ENCODE measurements around the gene TSKS.

The TSKS gene

GRCh38 chr19:49801401-49801888 is 38.3 kb upstream of the TSKS start:
- Histone ChIP-seq H3K4ac (ENCODE audit: low read length) (peak overlapping the region; percentile 84), H3K36me3 (replicated peaks in 1 of 2; ENCODE audit: control insufficient read depth in 2 of 2, insufficient read depth in 2 of 2, low read length in 2 of 2) (peaks cover 46 to 87% of the 10 kb centered on the region in 2 donors), H2AFZ (ENCODE audit: low read length) (no peak overlapping the region), H3K14ac (ENCODE audit: low read length) (peak overlapping the region; percentile 71), H3K27me3 (ENCODE audit: control insufficient read depth in 3 of 3, insufficient read depth in 3 of 3, low read depth in 1 of 3, low read length in 3 of 3) (no peaks in the 10 kb centered on the region), H2AK5ac (ENCODE audit: low read depth, low read length) (no peak overlapping the region), H2BK12ac (ENCODE audit: low read length) (no peak overlapping the region), H3K4me3 (ENCODE audit: low read length in 2 of 2) (no peak overlapping the region), H4K8ac (ENCODE audit: low read depth, low read length) (no peak overlapping the region), H2BK120ac (ENCODE audit: low read depth, low read length) (peak overlapping the region; percentile 87), H3K4me1 (ENCODE audit: control insufficient read depth in 2 of 2, insufficient read depth in 1 of 2, low read depth in 1 of 2, low read length in 2 of 2) (peaks cover 0 to 5% of the 10 kb centered on the region in 2 donors), H3K27ac (replicated peaks; ENCODE audit: low read length) (no peak overlapping the region), H4K91ac (ENCODE audit: low read depth, low read length, poor library complexity) (no peak overlapping the region), H3K18ac (ENCODE audit: low read length) (peak overlapping the region; percentile 98), H3K9me3 (replicated peaks in 1 of 2; ENCODE audit: control insufficient read depth in 2 of 2, insufficient read depth in 1 of 2, low read depth in 1 of 2, low read length in 2 of 2) (no peaks in the 10 kb centered on the region), H3K9ac (ENCODE audit: low read depth, low read length, poor library complexity) (peak overlapping the region; percentile 86), H3K23ac (ENCODE audit: low read depth, low read length, poor library complexity) (peak overlapping the region; percentile 55), H3K4me2 (ENCODE audit: insufficient read depth, low read length, poor library complexity, severe bottlenecking) (peak overlapping the region; percentile 66), H2BK5ac (ENCODE audit: low read length) (no peak overlapping the region), H2BK15ac (ENCODE audit: low read length) (peak overlapping the region; percentile 85), H3K79me1 (ENCODE audit: low read depth, low read length) (peaks cover 7% of the 10 kb centered on the region)
- no CpG with 5 or more reads among the region's 32 CpGs for WGBS, 2 donors (ENCODE audit: extremely low coverage in 2 of 2, insufficient read length in 2 of 2, insufficient replicate concordance in 1 of 2)
- DNase-seq (ENCODE audit: low spot score): no peak

GRCh38 chr19:49800771-49801170 is 37.7 kb upstream of the TSKS start:
- H3K4ac ChIP-seq (ENCODE audit: low read length): no peak overlapping the region
- no peaks in the 10 kb centered on the region for H3K9me3 ChIP-seq (replicated peaks in 1 of 2; ENCODE audit: control insufficient read depth in 2 of 2, insufficient read depth in 1 of 2, low read depth in 1 of 2, low read length in 2 of 2)
- H3K18ac ChIP-seq (ENCODE audit: low read length): no peak overlapping the region
- no peak overlapping the region for H2BK5ac ChIP-seq (ENCODE audit: low read length)
- peaks cover 49 to 87% of the 10 kb centered on the region in 2 donors for H3K36me3 ChIP-seq (replicated peaks in 1 of 2; ENCODE audit: control insufficient read depth in 2 of 2, insufficient read depth in 2 of 2, low read length in 2 of 2)
- H3K27me3 ChIP-seq (ENCODE audit: control insufficient read depth in 3 of 3, insufficient read depth in 3 of 3, low read depth in 1 of 3, low read length in 3 of 3): no peaks in the 10 kb centered on the region
- WGBS, 2 donors (ENCODE audit: extremely low coverage in 2 of 2, insufficient read length in 2 of 2, insufficient replicate concordance in 1 of 2): no CpG with 5 or more reads among the region's 10 CpGs
- H3K23ac ChIP-seq (ENCODE audit: low read depth, low read length, poor library complexity): no peak overlapping the region
- H3K27ac ChIP-seq (replicated peaks; ENCODE audit: low read length): no peak overlapping the region
- H2AFZ ChIP-seq (ENCODE audit: low read length): no peak overlapping the region
- no peak overlapping the region for H4K91ac ChIP-seq (ENCODE audit: low read depth, low read length, poor library complexity)
- no peak overlapping the region for H3K4me3 ChIP-seq (ENCODE audit: low read length in 2 of 2)
- no peak overlapping the region for H2AK5ac ChIP-seq (ENCODE audit: low read depth, low read length)
- peak overlapping the region; percentile 17 for H3K14ac ChIP-seq (ENCODE audit: low read length)
- no peak overlapping the region for H2BK15ac ChIP-seq (ENCODE audit: low read length)
- no peak overlapping the region for H2BK120ac ChIP-seq (ENCODE audit: low read depth, low read length)
- H3K4me2 ChIP-seq (ENCODE audit: insufficient read depth, low read length, poor library complexity, severe bottlenecking): no peak overlapping the region
- H2BK12ac ChIP-seq (ENCODE audit: low read length): no peak overlapping the region
- peaks cover 11% of the 10 kb centered on the region for H3K79me1 ChIP-seq (ENCODE audit: low read depth, low read length)
- H3K4me1 ChIP-seq (ENCODE audit: control insufficient read depth in 2 of 2, insufficient read depth in 1 of 2, low read depth in 1 of 2, low read length in 2 of 2): peaks cover 0 to 5% of the 10 kb centered on the region in 2 donors
- H4K8ac ChIP-seq (ENCODE audit: low read depth, low read length): no peak overlapping the region
- H3K9ac ChIP-seq (ENCODE audit: low read depth, low read length, poor library complexity): no peak overlapping the region
- no peak for DNase-seq (ENCODE audit: low spot score)

DNA sequence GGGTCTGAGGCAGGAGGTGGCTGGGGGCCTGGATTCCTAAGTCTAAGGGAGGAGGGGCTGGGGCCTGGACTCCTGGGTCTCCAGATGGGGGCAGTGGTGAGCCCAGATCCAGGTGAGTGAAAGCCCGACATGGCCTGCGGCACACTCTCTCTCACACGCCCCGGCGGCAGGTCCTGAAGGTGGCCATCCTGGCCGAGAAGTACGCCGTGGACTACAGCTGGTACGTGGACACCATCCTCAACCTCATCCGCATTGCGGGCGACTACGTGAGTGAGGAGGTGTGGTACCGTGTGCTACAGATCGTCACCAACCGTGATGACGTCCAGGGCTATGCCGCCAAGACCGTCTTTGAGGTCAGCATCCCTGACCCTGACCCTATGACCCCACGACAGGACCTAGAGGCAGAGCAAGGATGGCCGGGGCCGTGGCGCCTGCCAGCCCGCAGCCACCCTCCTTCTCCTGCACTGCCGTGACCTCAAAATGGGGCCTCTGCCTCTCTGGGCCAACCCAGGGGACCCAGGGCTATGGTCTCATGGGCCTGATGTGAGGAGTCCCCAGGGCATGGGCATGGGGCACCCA is 36.8 kb upstream of the TSKS start:
- no peak overlapping the region for H3K18ac ChIP-seq (ENCODE audit: low read length)
- no peak overlapping the region for H2BK5ac ChIP-seq (ENCODE audit: low read length)
- no peak overlapping the region for H3K4ac ChIP-seq (ENCODE audit: low read length)
- H2AFZ ChIP-seq (ENCODE audit: low read length): no peak overlapping the region
- H3K27ac ChIP-seq (replicated peaks; ENCODE audit: low read length): no peak overlapping the region
- peaks cover 57 to 88% of the 10 kb centered on the region in 2 donors for H3K36me3 ChIP-seq (replicated peaks in 1 of 2; ENCODE audit: control insufficient read depth in 2 of 2, insufficient read depth in 2 of 2, low read length in 2 of 2)
- DNase-seq (ENCODE audit: low spot score): no peak
- no peak overlapping the region for H2BK15ac ChIP-seq (ENCODE audit: low read length)
- H3K4me2 ChIP-seq (ENCODE audit: insufficient read depth, low read length, poor library complexity, severe bottlenecking): no peak overlapping the region
- H4K8ac ChIP-seq (ENCODE audit: low read depth, low read length): no peak overlapping the region
- no peaks in the 10 kb centered on the region for H3K9me3 ChIP-seq (replicated peaks in 1 of 2; ENCODE audit: control insufficient read depth in 2 of 2, insufficient read depth in 1 of 2, low read depth in 1 of 2, low read length in 2 of 2)
- H3K23ac ChIP-seq (ENCODE audit: low read depth, low read length, poor library complexity): peak overlapping the region; percentile 47
- H3K14ac ChIP-seq (ENCODE audit: low read length): no peak overlapping the region
- peaks cover 0 to 5% of the 10 kb centered on the region in 2 donors for H3K4me1 ChIP-seq (ENCODE audit: control insufficient read depth in 2 of 2, insufficient read depth in 1 of 2, low read depth in 1 of 2, low read length in 2 of 2)
- H3K9ac ChIP-seq (ENCODE audit: low read depth, low read length, poor library complexity): no peak overlapping the region
- no peak overlapping the region for H2BK120ac ChIP-seq (ENCODE audit: low read depth, low read length)
- H2AK5ac ChIP-seq (ENCODE audit: low read depth, low read length): no peak overlapping the region
- no peak overlapping the region for H2BK12ac ChIP-seq (ENCODE audit: low read length)
- no peak overlapping the region for H3K4me3 ChIP-seq (ENCODE audit: low read length in 2 of 2)
- peaks cover 12% of the 10 kb centered on the region for H3K79me1 ChIP-seq (ENCODE audit: low read depth, low read length)
- no peak overlapping the region for H4K91ac ChIP-seq (ENCODE audit: low read depth, low read length, poor library complexity)
- H3K27me3 ChIP-seq (ENCODE audit: control insufficient read depth in 3 of 3, insufficient read depth in 3 of 3, low read depth in 1 of 3, low read length in 3 of 3): no peaks in the 10 kb centered on the region
- WGBS, 2 donors (ENCODE audit: extremely low coverage in 2 of 2, insufficient read length in 2 of 2, insufficient replicate concordance in 1 of 2): no CpG with 5 or more reads among the region's 25 CpGs

DNA sequence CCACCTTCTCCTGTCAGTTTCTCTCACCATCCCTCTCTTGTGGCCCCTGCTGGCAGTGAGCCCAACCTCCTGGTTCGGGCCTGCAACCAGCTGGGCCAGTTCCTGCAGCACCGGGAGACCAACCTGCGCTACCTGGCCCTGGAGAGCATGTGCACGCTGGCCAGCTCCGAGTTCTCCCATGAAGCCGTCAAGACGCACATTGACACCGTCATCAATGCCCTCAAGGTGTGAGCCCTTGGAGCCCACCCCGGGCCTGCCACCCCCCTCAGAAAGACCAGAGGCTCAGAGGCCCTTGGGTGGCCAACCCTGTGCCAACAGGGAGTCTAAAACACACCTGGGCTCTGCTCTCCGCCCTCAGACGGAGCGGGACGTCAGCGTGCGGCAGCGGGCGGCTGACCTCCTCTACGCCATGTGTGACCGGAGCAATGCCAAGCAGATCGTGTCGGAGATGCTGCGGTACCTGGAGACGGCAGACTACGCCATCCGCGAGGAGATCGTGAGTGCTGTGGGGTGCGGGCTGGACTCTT is 36.2 kb upstream of the TSKS start:
- DNase-seq (ENCODE audit: low spot score): no peak
- WGBS, 2 donors (ENCODE audit: extremely low coverage in 2 of 2, insufficient read length in 2 of 2, insufficient replicate concordance in 1 of 2): no CpG with 5 or more reads among the region's 28 CpGs
- H3K36me3 ChIP-seq (replicated peaks in 1 of 2; ENCODE audit: control insufficient read depth in 2 of 2, insufficient read depth in 2 of 2, low read length in 2 of 2): peaks cover 61 to 87% of the 10 kb centered on the region in 2 donors

More for the DNA sequence above, 36.2 kb upstream of the TSKS start:
- Histone ChIP-seq H3K23ac (ENCODE audit: low read depth, low read length, poor library complexity) (peak overlapping the region; percentile 47), H3K14ac (ENCODE audit: low read length) (no peak overlapping the region), H2BK5ac (ENCODE audit: low read length) (no peak overlapping the region), H4K91ac (ENCODE audit: low read depth, low read length, poor library complexity) (no peak overlapping the region), H2BK120ac (ENCODE audit: low read depth, low read length) (no peak overlapping the region), H3K4ac (ENCODE audit: low read length) (no peak overlapping the region), H3K4me1 (ENCODE audit: control insufficient read depth in 2 of 2, insufficient read depth in 1 of 2, low read depth in 1 of 2, low read length in 2 of 2) (peaks cover 0 to 5% of the 10 kb centered on the region in 2 donors), H3K4me3 (ENCODE audit: low read length in 2 of 2) (no peak overlapping the region), H2AK5ac (ENCODE audit: low read depth, low read length) (no peak overlapping the region), H4K8ac (ENCODE audit: low read depth, low read length) (no peak overlapping the region), H3K4me2 (ENCODE audit: insufficient read depth, low read length, poor library complexity, severe bottlenecking) (no peak overlapping the region), H2BK12ac (ENCODE audit: low read length) (no peak overlapping the region), H2AFZ (ENCODE audit: low read length) (no peak overlapping the region), H3K9me3 (replicated peaks in 1 of 2; ENCODE audit: control insufficient read depth in 2 of 2, insufficient read depth in 1 of 2, low read depth in 1 of 2, low read length in 2 of 2) (no peaks in the 10 kb centered on the region), H3K9ac (ENCODE audit: low read depth, low read length, poor library complexity) (no peak overlapping the region), H2BK15ac (ENCODE audit: low read length) (no peak overlapping the region), H3K79me1 (ENCODE audit: low read depth, low read length) (peaks cover 12% of the 10 kb centered on the region), H3K18ac (ENCODE audit: low read length) (no peak overlapping the region), H3K27me3 (ENCODE audit: control insufficient read depth in 3 of 3, insufficient read depth in 3 of 3, low read depth in 1 of 3, low read length in 3 of 3) (no peaks in the 10 kb centered on the region), H3K27ac (replicated peaks; ENCODE audit: low read length) (no peak overlapping the region)
